GM12892 (cell line): ENCODE results near the gene RFC3.

Experiments used
- POLR2A ChIP-seq: IDR thresholded peaks from 2 replicates; pipeline ENCODE4 v1.6.1; 2011; ENCODE audit warnings: low read depth, low read length, control low read depth
- POLR2AphosphoS5 ChIP-seq: IDR thresholded peaks from 2 replicates; pipeline ENCODE4 v1.6.1; 2011; ENCODE audit warnings: low read depth, low read length, control low read depth

GRCh38 chr13:33796095-33796494, 21.9 kb upstream of the RFC3 start:
- TF ChIP-seq POLR2A (no peak), POLR2AphosphoS5 (no peak)
